Sigmoid colon (tissue), 7 donors: ENCODE results near the gene HNRNPH2. TPM values are rescaled to one million over a fixed set of nuclear protein-coding genes. Genes with fewer than 3 reads are reported as not detected.

Source experiments
- DNase-seq: peaks from one replicate; pipeline ENCODE4 v3.0.0-alpha.2; 2019
- H3K27ac ChIP-seq, 4 donors: fragments of 200-600 bp; sonication (generic); one replicate each; pipeline ENCODE4 v1.5.1; 2016 to 2019; ENCODE audit warnings: mild to moderate bottlenecking in 1 of 4
- H3K27me3 ChIP-seq, 3 donors: fragments of 200-600 bp; sonication (generic); one replicate each; pipeline ENCODE4 v1.5.1; 2019; ENCODE audit warnings: mild to moderate bottlenecking in 1 of 3
- H3K36me3 ChIP-seq, 4 donors: fragments of 200-600 bp; sonication (generic); one replicate each; pipeline ENCODE4 v1.5.1; 2016 to 2019
- H3K4me1 ChIP-seq, 4 donors: fragments of 200-600 bp; sonication (generic); one replicate each; pipeline ENCODE4 v1.5.1; 2017 to 2019
- H3K4me3 ChIP-seq, 4 donors: fragments of 200-600 bp; sonication (generic); one replicate each; pipeline ENCODE4 v1.5.1; 2017 to 2019; ENCODE audit warnings: mild to moderate bottlenecking in 2 of 4, moderate library complexity in 1 of 4
- H3K9me3 ChIP-seq, 4 donors: fragments of 200-600 bp in 3 of 4; sonication (generic) in 3 of 4; one replicate each; pipeline versions ENCODE4 v1.5.1 to v1.6.1; 2013 to 2019
- CTCF ChIP-seq, 4 experiments: fragments of 450-650 bp in 3 of 4; fragments of 200-600 bp in 1 of 4; IDR thresholded peaks; one replicate each; pipeline ENCODE4 v1.5.1; 2016 to 2019; ENCODE audit warnings: antibody characterized with exemption in 4 of 4, mild to moderate bottlenecking in 3 of 4, moderate library complexity in 2 of 4
- EP300 ChIP-seq, 4 donors: sonication (generic); formaldehyde crosslinking; IDR thresholded peaks; one replicate each; pipeline ENCODE4 v1.6.1; 2017; ENCODE audit warnings: antibody characterized with exemption in 4 of 4
- POLR2A ChIP-seq, 2 donors: fragments of 450-650 bp; IDR thresholded peaks; one replicate each; pipeline ENCODE4 v1.6.1; 2016; ENCODE audit warnings: antibody characterized with exemption in 2 of 2, mild to moderate bottlenecking in 2 of 2, moderate library complexity in 2 of 2
- POLR2AphosphoS5 ChIP-seq, 4 donors: sonication (generic); formaldehyde crosslinking; IDR thresholded peaks; one replicate each; pipeline ENCODE4 v1.6.1; 2017; ENCODE audit warnings: antibody characterized with exemption in 4 of 4
- WGBS, 2 donors: extraction: QIAGEN DNeasy Blood & Tissue Kit; methylation state at CpG; one replicate each; pipeline ENCODE4 v1.1.7; 2013; 5-methylcytosine and 5-hydroxymethylcytosine counted together
- intact Hi-C: fragments of 100-400 bp; cut with DNase I; formaldehyde crosslinking; loops from one replicate; pipeline ENCODE4 v1.15.1; 2023
- polyA plus RNA-seq, 3 donors: library from polyadenylated mRNA; stranded (reverse); fragments of 200-250 nt; gene quantifications; one replicate each; pipeline ENCODE4 v1.2.3, GENCODE V29; 2013
- total RNA-seq, 4 donors: library from RNA; depleted of rRNA; stranded (reverse); fragments of >200 nt; gene quantifications; one replicate each; pipeline ENCODE4 v1.1.0, GENCODE V29; 2016
- donor health status: healthy with polysubstance abuse.
- donor health status: Bipolar disorder and iron deficiency.
- donor health status: healthy.

HNRNPH2 gene
- total and polyA plus RNA-seq, 7 donors = 38.8 to 66.4 (median 51.0) TPM

GRCh38 chrX:101452056-101452455, 44.0 kb downstream of the HNRNPH2 start:
- TF ChIP-seq EP300 (IDR thresholded peaks at IDR 0.05) = no peak
- no peaks in the 10 kb centered on the region for H3K9me3 ChIP-seq
- H3K36me3 ChIP-seq = peaks cover 0 to 5% (median 0%) of the 10 kb centered on the region in 4 donors
- peaks cover 0 to 7% (median 0%) of the 10 kb centered on the region in 4 donors for H3K4me1 ChIP-seq
- DNase-seq = no peak
- intact Hi-C loops = no loop called here
- H3K27me3 ChIP-seq = no peaks in the 10 kb centered on the region
- WGBS, 2 donors = 17 to 56% methylated on average over 3 of the region's 3 CpGs
- no peak overlapping the region for H3K27ac ChIP-seq
- H3K4me3 ChIP-seq = no peak overlapping the region

- 80 to 92% methylated on average over 1 of the region's 1 CpG for WGBS, 2 donors
- TF ChIP-seq POLR2AphosphoS5 (IDR thresholded peaks at IDR 0.05) = no peak
- no peak for TF ChIP-seq POLR2A (IDR thresholded peaks at IDR 0.05)
- no peak for TF ChIP-seq CTCF (IDR thresholded peaks at IDR 0.05)
- no peak for TF ChIP-seq EP300 (IDR thresholded peaks at IDR 0.05)
- Histone ChIP-seq H3K27ac (no peak overlapping the region), H3K4me3 (no peak overlapping the region), H3K4me1 (no peaks in the 10 kb centered on the region), H3K27me3 (no peaks in the 10 kb centered on the region), H3K36me3 (peaks cover 0 to 6% (median 0%) of the 10 kb centered on the region in 4 donors), H3K9me3 (no peaks in the 10 kb centered on the region)
- no peak for DNase-seq
- intact Hi-C loops = no loop called here
These were observed 52.6 kb downstream of the HNRNPH2 start for GRCh38 chrX:101460669-101461068.

GRCh38 chrX:101462892-101463291, 54.9 kb downstream of the HNRNPH2 start:
- no peak for TF ChIP-seq POLR2A (IDR thresholded peaks at IDR 0.05)
- TF ChIP-seq POLR2AphosphoS5 (IDR thresholded peaks at IDR 0.05) = no peak
- no peak for TF ChIP-seq EP300 (IDR thresholded peaks at IDR 0.05)
- no peak for TF ChIP-seq CTCF (IDR thresholded peaks at IDR 0.05)
- no peaks in the 10 kb centered on the region for H3K27me3 ChIP-seq
- no peak overlapping the region for H3K27ac ChIP-seq
- no peaks in the 10 kb centered on the region for H3K9me3 ChIP-seq
- no peaks in the 10 kb centered on the region for H3K4me1 ChIP-seq
- H3K36me3 ChIP-seq = peaks cover 0 to 4% (median 0%) of the 10 kb centered on the region in 4 donors
- 50 to 62% methylated on average over 3 of the region's 3 CpGs for WGBS, 2 donors
- no peak for DNase-seq
- H3K4me3 ChIP-seq = no peak overlapping the region
- intact Hi-C loops = no loop called here

Other genes starting within 250 kb of the HNRNPH2 start
- 1 to 10 TPM; 4.8 to 7.1 (median 6.4) TPM for gene DRP2, start 188.4 kb upstream of the HNRNPH2 start, total RNA-seq
- gene DRP2, start 188.4 kb upstream of the HNRNPH2 start, polyA plus RNA-seq = under 1 TPM in 2 of 3 donors, not detected in 1; 0.48 to 0.60 TPM
- under 1 TPM in 2 of 4 donors, not detected in 2; 0.16 to 0.54 TPM for gene TAF7L, start 116.9 kb upstream of the HNRNPH2 start, total RNA-seq
- under 1 TPM in 1 of 3 donors, not detected in 2; 0.12 TPM for gene TAF7L, start 116.9 kb upstream of the HNRNPH2 start, polyA plus RNA-seq
- gene TIMM8A, start 59.5 kb upstream of the HNRNPH2 start, total RNA-seq = 1 to 10 TPM; 3.0 to 7.1 (median 4.6) TPM
- 10 to 100 TPM in 2 of 3 donors, 1 to 10 TPM in 1; 7.2 to 14.2 (median 11.8) TPM for gene TIMM8A, start 59.5 kb upstream of the HNRNPH2 start, polyA plus RNA-seq
- gene BTK, start 22.0 kb upstream of the HNRNPH2 start, total RNA-seq = 1 to 10 TPM; 4.2 to 8.6 (median 6.1) TPM
- 10 to 100 TPM in 1 of 3 donors, 1 to 10 TPM in 2; 4.2 to 23.2 (median 5.4) TPM for gene BTK, start 22.0 kb upstream of the HNRNPH2 start, polyA plus RNA-seq
- gene RPL36A, start 17.2 kb upstream of the HNRNPH2 start, total RNA-seq = 1,000 to 10,000 TPM in 2 of 4 donors, 100 to 1,000 TPM in 2; 753 to 2,539 (median 1,366) TPM
- gene RPL36A, start 17.2 kb upstream of the HNRNPH2 start, polyA plus RNA-seq = 1,000 to 10,000 TPM; 1,854 to 3,258 (median 2,959) TPM
- gene GLA, start 297 bp upstream of the HNRNPH2 start, total RNA-seq = 10 to 100 TPM in 3 of 4 donors, 1 to 10 TPM in 1; 9.7 to 15.3 (median 13.0) TPM
- gene GLA, start 297 bp upstream of the HNRNPH2 start, polyA plus RNA-seq = 10 to 100 TPM in 2 of 3 donors, 1 to 10 TPM in 1; 6.0 to 24.0 (median 23.2) TPM
- gene ARMCX4, start 77.2 kb downstream of the HNRNPH2 start, total RNA-seq = 10 to 100 TPM in 3 of 4 donors, 1 to 10 TPM in 1; 9.5 to 26.3 (median 12.4) TPM
- 1 to 10 TPM; 3.2 to 5.4 (median 5.3) TPM for gene ARMCX4, start 77.2 kb downstream of the HNRNPH2 start, polyA plus RNA-seq
- 10 to 100 TPM; 49.1 to 73.1 (median 60.7) TPM for gene ARMCX1, start 142.3 kb downstream of the HNRNPH2 start, total RNA-seq
- gene ARMCX1, start 142.3 kb downstream of the HNRNPH2 start, polyA plus RNA-seq = 10 to 100 TPM in 1 of 3 donors, 1 to 10 TPM in 2; 2.8 to 13.2 (median 8.2) TPM
- 10 to 100 TPM; 12.8 to 24.1 (median 18.5) TPM for gene ARMCX6, start 209.8 kb downstream of the HNRNPH2 start, total RNA-seq
- gene ARMCX6, start 209.8 kb downstream of the HNRNPH2 start, polyA plus RNA-seq = 10 to 100 TPM; 17.6 to 23.1 (median 22.2) TPM
- gene ARMCX3, start 214.9 kb downstream of the HNRNPH2 start, total RNA-seq = 10 to 100 TPM; 46.8 to 53.3 (median 50.8) TPM
- gene ARMCX3, start 214.9 kb downstream of the HNRNPH2 start, polyA plus RNA-seq = 10 to 100 TPM; 12.6 to 27.1 (median 14.3) TPM